ENCODE measurements around the gene CTNNBL1.

GRCh38 chr20:37882961-37883712 is 189.3 kb downstream of the CTNNBL1 start:
- TF ChIP-seq CTCF (IDR thresholded peaks at IDR 0.05) (no peak), POLR2A (IDR thresholded peaks at IDR 0.05) (no peak)
